Measurements from ENCODE around the gene TTC7B. TPM values are rescaled to one million over a fixed set of nuclear protein-coding genes. Genes with fewer than 3 reads are reported as not detected.
A peak's percentile ranks its signal among the peaks of the same experiment; 100 is the strongest.
"Not testable (repeated sequence)": the region's sequence is repeated elsewhere in the genome, so short reads cannot be mapped to it uniquely, and the experiment has no call there.

The TTC7B gene, protein sequence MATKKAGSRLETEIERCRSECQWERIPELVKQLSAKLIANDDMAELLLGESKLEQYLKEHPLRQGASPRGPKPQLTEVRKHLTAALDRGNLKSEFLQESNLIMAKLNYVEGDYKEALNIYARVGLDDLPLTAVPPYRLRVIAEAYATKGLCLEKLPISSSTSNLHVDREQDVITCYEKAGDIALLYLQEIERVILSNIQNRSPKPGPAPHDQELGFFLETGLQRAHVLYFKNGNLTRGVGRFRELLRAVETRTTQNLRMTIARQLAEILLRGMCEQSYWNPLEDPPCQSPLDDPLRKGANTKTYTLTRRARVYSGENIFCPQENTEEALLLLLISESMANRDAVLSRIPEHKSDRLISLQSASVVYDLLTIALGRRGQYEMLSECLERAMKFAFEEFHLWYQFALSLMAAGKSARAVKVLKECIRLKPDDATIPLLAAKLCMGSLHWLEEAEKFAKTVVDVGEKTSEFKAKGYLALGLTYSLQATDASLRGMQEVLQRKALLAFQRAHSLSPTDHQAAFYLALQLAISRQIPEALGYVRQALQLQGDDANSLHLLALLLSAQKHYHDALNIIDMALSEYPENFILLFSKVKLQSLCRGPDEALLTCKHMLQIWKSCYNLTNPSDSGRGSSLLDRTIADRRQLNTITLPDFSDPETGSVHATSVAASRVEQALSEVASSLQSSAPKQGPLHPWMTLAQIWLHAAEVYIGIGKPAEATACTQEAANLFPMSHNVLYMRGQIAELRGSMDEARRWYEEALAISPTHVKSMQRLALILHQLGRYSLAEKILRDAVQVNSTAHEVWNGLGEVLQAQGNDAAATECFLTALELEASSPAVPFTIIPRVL
- 32.4 TPM for total RNA-seq

DNA sequence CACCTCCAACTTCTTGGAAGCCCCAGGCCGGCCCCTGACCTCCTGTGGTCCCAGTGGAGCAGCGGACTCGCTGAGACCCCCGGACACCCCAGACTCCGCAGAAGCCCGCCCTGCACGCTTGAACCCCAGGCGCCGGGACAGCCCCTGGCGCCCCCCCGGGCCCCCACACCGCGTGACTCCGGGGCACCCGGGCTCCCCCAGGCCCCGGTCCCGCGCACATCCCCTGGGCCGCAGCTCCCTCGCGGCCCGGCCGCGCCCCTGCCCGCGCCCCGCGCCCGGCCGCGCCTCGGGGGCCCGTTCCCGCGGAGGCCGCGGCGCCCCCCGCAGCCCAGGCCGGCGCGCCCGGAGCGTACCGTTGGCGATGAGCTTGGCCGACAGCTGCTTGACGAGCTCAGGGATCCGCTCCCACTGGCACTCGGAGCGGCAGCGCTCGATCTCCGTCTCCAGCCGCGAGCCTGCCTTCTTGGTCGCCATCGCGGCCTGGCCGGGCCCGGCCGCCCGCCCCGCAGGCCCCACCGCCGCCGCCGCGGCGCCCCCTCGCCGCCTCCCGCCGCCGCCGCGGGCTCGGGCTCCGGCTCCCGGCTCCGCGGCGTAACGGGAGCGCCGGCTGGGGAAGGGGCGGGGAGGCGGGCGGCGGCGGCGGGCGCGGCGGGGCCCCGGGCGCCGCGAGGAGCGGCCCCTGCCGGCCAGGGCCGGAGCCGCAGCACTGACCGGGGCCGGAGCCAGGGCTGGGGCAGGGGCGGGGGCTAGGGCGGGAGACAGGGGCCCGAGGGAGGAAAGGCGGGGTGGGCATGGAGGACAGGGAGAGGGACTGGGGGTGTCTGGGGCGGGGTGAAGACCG, at the start of gene TTC7B:
TTC7B (minus strand) TSS at position 609 of the 841 bp plus-strand sequence; CDS start at position 474, 135 bp downstream.
- peak; percentile 47 for ATAC-seq
- DNase-seq (ENCODE audit: low spot score) = no peak

DNA sequence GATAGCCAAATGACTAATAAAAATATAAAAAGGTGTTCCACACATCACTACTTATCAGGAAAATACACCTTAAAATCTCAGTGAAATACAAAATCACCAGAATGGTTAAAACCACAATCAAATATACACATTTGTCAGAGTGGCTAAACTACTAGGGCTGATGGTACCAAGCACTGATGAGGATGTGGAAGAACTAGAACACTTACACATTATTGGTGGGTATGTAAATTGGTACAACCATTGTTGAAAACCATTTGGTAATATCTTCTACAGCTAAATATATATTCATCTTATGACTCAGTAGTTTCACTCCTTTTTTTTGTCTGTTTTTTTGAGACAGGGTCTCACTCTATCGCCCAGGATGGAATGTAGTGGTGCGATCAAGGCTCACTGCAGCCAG, 48.5 kb upstream of the TTC7B start:
- ATAC-seq (no peak), DNase-seq (ENCODE audit: low spot score) (no peak)

DNA sequence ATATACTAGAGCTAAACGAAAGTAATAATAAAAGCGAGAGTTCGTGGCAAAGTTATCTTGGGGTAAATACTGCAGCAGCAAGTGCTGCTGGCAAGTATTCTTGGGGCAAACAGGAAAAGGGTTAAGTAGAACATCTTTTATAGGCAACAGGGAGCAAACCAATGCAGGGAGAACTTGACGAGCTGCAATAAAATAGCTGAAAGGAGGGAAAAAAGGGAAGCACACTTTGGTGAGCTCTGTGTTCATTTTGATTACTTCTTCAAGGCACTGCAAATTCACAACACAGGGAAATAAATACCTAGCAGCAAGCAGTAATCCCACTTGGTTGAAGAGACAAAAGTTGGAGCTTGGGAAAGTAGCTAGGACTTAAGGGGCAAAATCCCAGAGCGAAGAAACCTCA, 42.3 kb upstream of the TTC7B start:
- DNase-seq (ENCODE audit: low spot score) (no peak), ATAC-seq (no peak)

DNA sequence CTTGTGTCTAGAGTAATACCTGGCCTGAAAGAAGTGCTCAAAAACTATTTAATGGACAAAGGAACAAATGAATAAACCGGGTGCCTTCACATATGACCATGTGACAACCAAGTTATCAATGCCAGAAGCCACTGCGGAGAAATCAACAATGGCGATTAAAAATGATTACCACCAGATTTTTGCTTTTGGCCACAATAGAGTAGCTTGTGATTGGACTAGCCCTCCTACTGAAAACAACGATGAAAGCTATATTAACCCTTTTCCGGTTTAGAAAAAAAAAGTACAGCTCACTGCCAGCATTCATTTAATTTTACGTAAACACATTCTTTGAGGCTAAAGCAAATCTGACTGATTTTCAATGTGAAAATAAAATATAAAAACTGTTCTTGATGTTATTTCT, 41.6 kb upstream of the TTC7B start:
- ATAC-seq (no peak), DNase-seq (ENCODE audit: low spot score) (no peak)

DNA sequence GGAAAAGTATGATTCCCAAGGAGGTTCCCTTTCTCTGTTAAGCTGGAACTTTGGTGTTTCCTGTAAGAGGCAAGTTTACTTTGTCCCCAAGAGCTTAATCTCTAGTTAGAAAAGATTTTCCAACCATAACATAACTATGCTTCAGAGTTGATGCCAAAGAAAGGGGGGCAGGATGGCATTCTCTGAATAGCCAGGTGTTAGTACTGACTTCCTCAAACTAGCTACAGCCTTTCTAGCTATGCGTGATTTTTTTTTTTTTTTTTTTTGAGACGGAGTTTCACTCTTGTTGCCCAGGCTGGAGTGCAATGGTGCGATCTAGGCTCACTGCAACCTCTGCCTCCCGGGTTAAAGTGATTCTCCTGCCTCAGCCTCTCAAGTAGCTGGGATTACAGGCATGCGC, 39.9 kb upstream of the TTC7B start:
- not testable (repeated sequence) for ATAC-seq; DNase-seq (ENCODE audit: low spot score)

DNA sequence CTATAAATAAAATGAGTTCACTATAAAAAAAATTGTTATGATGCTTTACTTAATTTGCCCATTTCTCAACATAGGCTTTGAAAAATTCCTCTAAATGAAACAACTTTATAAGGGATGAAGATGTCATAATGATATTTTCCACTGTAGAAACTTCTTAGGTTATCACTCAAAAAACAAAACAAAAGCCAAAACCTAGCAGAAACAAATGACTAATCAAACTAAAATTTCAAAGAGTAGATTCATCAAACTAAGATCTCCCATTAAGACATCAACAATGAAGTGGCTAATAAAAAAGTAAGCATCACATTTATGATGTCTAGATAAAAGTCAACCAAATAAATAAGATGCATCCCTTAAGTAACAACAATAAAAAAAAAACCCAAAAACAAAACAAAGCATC, 36.9 kb upstream of the TTC7B start:
- DNase-seq (ENCODE audit: low spot score) (no peak), ATAC-seq (no peak)

DNA sequence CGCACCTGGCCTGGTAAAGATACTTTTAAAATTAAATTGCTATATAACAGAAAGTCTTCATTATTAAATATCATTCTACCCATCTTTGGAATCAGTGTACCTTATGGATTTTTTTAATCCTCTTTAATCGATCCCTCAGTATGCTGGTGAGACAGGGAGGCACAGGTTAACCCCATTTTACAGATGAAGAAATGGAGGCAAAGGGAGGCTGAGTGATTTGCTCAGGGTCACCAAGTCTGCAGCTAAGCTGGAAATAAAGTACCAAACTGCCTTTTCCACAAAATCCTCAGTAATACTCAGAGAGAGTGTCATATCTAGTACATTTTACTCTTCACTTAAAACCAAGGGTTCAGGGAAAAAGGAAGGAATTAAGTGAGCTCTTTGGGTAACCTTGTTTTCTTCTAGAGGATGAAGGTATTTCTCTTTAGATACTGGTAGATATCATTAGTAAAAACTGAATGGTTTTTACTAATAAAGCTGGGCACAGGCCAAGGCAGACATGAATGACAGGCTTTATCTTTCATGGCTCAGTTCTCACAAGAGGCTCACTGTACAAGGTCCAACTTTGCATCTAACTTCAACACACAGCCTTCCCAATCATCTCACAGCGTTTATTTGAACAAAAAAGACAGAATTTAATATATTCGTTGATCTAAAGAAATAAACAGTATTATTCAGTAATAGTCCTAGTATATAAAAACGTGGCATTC, 35.3 kb upstream of the TTC7B start:
- ATAC-seq (no peak), DNase-seq (ENCODE audit: low spot score) (no peak)

DNA sequence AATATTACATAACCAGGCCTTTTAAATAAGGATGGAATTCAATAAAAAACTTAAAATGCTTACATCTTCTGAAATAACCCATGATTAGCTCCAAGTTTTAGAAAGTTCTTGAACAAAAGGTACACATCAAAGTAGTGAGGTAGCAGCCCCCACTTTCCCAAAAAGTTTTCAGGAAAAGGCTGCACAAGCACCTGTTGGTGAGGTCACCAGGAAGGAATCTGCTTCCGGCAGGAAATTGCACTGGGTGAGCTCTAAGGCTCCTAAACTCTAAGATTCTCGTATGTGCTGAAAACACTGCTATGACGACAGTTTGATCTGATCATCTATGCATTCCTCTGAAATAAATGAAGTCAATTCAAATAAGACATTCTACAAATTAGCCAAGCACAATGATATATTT, 34.3 kb upstream of the TTC7B start:
- ATAC-seq (no peak), DNase-seq (ENCODE audit: low spot score) (no peak)

DNA sequence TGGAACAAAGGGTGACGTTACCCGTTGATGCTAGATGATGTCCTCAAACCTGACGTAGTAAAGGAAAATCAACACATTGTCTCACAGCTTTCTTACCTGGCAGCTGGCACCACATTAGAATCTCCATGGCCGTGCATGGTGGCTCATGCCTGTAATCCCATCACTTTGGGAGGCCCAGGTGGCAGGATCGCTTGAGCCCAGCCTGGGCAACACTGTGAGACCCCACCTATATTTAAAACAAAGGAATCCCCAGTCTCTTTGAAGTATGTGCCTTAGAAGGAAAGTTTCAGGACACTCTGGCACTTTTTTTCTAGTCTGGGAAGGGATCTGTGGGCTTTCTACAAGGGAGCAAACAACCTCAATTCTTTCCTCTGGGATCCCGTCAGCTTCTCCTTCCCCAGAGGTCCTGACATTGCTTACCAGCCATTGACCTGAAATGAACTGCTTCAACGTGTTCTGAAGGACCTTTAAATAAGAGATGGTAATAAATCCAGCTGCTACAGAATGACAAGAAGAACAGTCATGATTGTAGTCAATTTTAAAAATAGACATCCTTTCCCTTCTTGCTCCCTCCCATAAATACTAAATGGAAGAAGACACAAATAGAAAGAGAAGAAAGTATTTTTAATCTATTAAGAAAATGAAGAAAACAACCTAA, 33.7 kb upstream of the TTC7B start:
- DNase-seq (ENCODE audit: low spot score) = no peak
- no peak for ATAC-seq

DNA sequence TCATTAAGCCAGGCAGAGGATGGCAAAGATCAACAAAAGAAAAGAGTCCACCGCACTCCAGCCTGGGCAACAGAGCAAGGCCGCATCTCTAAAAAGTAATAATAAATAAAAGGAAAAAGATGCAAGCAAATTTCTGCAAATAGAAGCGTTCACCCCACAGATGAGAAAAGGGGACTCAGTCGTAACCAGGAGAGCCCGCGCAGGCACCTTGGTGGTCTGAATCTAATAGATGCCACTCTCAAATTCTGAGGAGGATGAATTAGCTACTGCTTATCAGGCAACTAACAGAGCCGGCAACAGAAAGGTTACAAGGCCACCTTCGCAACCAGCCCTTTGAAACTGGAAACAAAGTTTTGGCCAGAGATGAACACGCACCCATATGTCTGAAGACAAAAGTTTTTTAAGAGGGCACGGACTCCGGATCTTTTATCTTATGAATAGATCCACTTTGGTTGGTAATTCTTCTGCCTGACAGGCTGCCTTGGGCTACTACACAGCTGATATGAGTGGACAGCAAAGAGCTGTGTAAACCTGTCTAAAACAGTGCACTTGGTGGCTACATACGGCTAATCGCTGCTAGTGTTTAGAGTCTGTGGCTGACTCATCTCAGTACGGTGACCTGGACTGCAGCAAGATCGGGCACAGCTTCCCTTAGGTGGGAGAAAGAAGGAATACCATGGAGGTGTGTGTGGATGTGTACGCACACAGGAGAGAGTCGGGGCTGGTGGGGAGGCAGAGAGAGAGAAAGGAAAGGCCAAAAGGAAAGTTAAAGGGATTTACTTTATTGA, 32.9 kb upstream of the TTC7B start:
- DNase-seq (ENCODE audit: low spot score) = no peak
- no peak for ATAC-seq

DNA sequence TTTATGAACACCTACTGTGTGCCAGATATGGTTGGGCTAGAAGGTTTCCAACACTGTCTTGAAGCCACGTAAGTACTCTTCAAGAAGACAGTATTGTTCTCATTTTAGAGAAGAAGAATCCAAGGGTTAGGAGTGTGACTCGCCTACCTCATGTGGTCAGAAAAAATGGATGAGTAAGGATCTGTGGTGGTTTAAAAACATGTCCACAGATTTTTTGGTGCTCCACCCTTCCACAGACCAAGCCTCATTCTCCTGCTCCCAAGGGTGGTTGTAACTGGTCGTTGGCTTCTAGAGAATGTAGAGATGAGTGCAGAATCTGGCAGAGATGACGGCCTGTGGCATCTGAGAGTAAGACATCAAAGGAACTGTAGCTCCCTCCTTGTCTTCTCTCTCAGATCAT, 30.3 kb upstream of the TTC7B start:
- ATAC-seq (no peak), DNase-seq (ENCODE audit: low spot score) (no peak)

DNA sequence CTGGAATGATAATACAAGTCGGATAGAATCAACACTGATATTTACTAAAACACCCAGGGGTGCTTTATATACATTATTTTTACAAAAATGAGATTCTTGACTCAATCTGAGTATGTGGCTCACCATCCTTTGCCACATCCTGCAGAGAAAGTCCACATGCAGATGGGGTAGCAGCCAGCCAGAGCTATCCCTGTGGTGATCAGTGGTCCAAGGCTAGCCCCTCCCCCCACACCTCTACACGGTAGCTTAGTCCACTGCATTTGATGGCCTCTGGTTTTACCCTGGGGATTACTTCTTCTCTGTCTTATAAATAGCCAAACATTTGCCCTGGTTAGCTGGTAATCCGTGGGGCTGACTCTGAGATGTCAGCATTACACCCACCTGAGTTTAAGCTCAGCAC, 28.1 kb upstream of the TTC7B start:
- DNase-seq (ENCODE audit: low spot score) = peak; percentile 40

DNA sequence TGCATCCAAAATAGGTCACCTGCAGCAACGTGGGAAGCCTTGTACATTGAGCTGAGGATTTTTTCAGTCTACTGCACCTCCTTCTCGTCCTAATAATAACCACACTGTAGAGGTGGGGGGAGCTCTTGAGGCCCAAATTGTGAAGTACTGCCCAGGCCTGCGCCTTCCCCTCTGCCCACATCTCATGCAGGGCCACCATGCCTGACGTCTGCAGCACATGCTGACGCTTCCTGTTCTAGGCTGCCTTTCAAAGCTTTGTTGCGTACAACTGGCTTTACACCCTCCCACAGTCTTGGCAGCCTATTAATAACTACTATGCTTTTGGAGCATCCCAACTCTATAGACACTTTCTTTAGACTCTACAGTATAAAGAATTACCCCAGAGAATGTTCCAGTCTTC, 26.5 kb upstream of the TTC7B start:
- DNase-seq (ENCODE audit: low spot score) (peak; percentile 35), ATAC-seq (peak; percentile 18)

More for the DNA sequence above, 28.1 kb upstream of the TTC7B start:
- ATAC-seq = no peak

DNA sequence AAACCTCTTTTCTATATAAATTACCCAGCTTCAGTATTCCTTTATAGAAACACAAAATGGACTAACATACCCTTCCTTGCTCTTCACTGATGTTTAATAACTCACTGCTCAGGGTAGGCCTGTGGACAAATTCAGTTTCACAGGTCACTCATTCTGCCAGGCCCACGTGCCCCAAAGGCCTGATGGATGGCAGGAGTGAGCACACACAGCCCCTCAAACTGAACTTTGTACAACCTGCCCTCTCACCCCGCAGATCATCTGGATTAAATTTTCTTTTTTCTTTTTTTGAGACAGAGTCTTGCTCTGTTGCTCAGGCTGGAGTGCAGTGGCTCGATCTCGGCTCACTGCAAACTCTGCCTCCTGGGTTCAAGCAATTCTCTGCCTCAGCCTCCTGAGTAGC, 24.4 kb upstream of the TTC7B start:
- ATAC-seq = not testable (repeated sequence)

DNA sequence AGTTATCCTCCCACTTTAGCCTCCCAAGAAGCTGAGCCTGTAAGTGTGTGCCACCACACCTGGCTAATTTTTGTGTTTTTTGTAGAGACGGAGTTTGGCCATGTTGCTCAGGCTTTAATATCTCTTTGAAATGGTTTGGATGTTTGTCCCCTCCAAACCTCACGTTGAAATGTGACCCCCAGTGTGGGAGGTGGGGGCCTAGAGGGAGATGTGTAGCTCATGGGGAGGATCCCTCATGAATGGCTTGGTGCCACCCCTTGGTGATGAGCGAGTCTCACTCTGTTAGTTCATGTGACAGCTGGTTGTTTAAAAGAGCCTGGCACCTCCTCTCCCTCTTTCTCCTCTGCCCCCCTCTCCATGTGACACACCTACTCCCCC, 23.6 kb upstream of the TTC7B start:
- DNase-seq (ENCODE audit: low spot score) = peak; percentile 33
- no peak for ATAC-seq

More for the DNA sequence above, 24.4 kb upstream of the TTC7B start:
- peak; percentile 15 for DNase-seq (ENCODE audit: low spot score)

DNA sequence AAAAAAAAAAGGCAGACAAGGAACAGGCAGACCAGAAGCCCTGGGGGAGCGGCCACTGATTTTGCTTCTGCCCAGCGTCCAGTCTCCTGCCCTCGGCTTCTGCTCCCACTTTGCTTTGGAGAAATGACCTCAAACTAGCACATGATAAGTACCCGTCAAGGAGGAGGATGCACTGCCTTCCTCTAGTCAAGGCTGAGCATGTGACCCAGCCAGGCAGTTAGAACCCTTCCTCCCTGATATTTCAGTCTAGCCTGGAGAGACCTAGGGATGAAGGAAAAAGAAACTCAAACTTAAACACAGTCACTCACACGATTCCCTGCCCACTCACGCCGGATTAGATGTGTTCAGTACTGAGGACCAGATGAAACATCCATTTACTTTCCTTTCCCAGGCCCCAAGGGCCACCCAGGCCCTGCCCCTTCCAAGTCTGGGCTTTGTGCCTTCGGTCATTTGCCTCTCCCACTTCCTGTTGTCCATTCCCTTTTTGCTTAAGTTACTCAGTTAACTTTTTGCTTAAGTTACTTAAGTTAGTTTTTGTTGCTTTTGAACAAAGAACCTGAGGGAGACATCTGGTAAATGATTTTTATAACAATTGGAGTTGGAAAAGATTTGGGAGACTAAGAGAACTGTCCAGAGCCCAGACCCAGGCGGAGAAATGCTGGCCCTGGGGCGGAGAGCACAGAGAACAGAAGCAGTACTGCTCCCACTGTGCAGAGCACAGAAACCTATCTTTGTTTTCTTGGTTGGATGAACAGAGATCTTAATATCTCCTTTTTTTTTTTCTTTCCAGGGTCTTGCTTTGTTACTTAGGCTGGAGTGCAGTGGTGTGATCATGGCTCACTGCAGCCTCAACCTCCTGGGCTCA, 23.0 kb upstream of the TTC7B start:
- peak; percentile 43 for DNase-seq (ENCODE audit: low spot score)
- peak; percentile 70 for ATAC-seq

DNA sequence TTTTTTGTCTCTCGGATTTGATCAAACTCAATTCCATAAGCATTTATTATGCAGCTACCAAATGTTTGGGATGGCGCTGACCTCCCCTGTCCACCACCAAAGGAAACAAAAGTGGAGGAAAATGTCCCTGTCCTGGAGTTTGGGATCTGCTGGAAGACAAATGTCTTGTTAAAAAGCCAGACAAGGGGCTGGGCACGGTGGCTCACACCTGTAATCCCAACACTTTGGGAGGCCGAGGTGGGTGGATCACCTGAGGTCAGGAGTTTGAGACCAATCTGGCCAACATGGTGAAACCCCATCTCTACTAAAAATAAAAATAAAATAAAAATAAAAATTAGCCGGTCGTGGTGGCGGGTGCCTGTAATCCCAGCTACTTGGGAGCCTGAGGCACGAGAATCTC, 22.3 kb upstream of the TTC7B start:
- ATAC-seq = not testable (repeated sequence)
- DNase-seq (ENCODE audit: low spot score) = peak; percentile 6

DNA sequence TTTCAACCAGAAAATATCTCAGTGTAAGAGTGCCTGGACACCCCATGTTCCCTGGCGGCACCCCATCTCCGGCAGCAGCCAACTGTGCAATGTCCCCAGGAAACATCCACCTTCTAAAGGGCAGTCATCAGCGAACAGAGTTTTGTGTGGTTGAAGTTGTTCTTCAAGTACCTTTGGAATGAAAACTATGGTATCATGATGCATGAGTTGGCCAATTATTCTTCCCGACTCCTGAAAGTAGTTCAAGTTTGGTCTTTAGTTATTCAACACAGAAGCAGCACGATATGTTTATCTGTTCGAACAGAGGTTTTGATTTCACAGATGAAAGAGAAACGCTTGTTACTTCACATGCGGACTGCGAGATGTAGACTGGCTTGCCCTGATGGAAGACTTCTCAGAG, 21.1 kb upstream of the TTC7B start:
- DNase-seq (ENCODE audit: low spot score) = peak; percentile 27
- ATAC-seq = no peak

All from left lobe of liver (tissue), 2 donors.